ENCODE data around the gene ROBO1. TPM values are rescaled to one million over a fixed set of nuclear protein-coding genes. Genes with fewer than 3 reads are reported as not detected.

The ROBO1 gene
- total and polyA plus RNA-seq, 2 of the 8 experiments (the other 6 are each of a cell fraction or from before 2014, with no cell fraction given), result 51.4 to 91.0 TPM

GRCh38 chr3:78721771-78722543, 1045.8 kb downstream of the ROBO1 start (continued):
- TF ChIP-seq TCF12 (IDR thresholded peaks at IDR 0.05; ENCODE audit: low read depth, low read length) (no peak), BCL11A (IDR thresholded peaks at IDR 0.05; ENCODE audit: low read depth in 2 of 2, low read length in 2 of 2) (no peak)
